Anterior cingulate cortex (tissue), 58 donors: ENCODE results near the gene PDZRN4.

Experiments
- DNase-seq, 58 donors: peaks; one replicate each; lab custom pipeline; 2025; lab: John Stamatoyannopoulos, UW

The PDZRN4 gene

GRCh38 chr12:41344776-41345470, 156.8 kb downstream of the PDZRN4 start:
- DNase-seq, result peak in 23 of 58 donors; percentile 1 to 66 (median 16)

GRCh38 chr12:41348198-41348597, 160.1 kb downstream of the PDZRN4 start:
- no peak for DNase-seq

- DNase-seq, result no peak
Measured at GRCh38 chr12:41356181-41356580, 168.1 kb downstream of the PDZRN4 start.

- DNase-seq, result no peak
Measured at GRCh38 chr12:41361738-41362137, 173.6 kb downstream of the PDZRN4 start.

- DNase-seq, result no peak
Measured at GRCh38 chr12:41362510-41362909, 174.4 kb downstream of the PDZRN4 start.

- DNase-seq, result no peak
Measured at GRCh38 chr12:41362931-41363330, 174.8 kb downstream of the PDZRN4 start.

- no peak for DNase-seq
Measured at GRCh38 chr12:41364211-41364610, 176.1 kb downstream of the PDZRN4 start.

- no peak for DNase-seq
Measured at GRCh38 chr12:41365653-41366171, 177.6 kb downstream of the PDZRN4 start.

- no peak for DNase-seq
Measured at GRCh38 chr12:41367726-41368405, 179.7 kb downstream of the PDZRN4 start.

GRCh38 chr12:41380878-41381277, 192.8 kb downstream of the PDZRN4 start:
- DNase-seq, result no peak

- DNase-seq, result no peak
Measured at GRCh38 chr12:41402801-41403200, 214.7 kb downstream of the PDZRN4 start.

- peak in 25 of 58 donors; percentile 1 to 50 (median 7) for DNase-seq
Measured at GRCh38 chr12:41407232-41407799, 219.2 kb downstream of the PDZRN4 start.

GRCh38 chr12:41409628-41410027, 221.5 kb downstream of the PDZRN4 start:
- no peak for DNase-seq

- peak in 1 of 58 donors; percentile 2 for DNase-seq
Measured at GRCh38 chr12:41418586-41418985, 230.5 kb downstream of the PDZRN4 start.

- no peak for DNase-seq
Measured at GRCh38 chr12:41419131-41419893, 231.2 kb downstream of the PDZRN4 start.

- DNase-seq, result no peak
Measured at GRCh38 chr12:41424651-41425050, 236.5 kb downstream of the PDZRN4 start.

GRCh38 chr12:41433460-41433859, 245.3 kb downstream of the PDZRN4 start:
- DNase-seq, result peak in 1 of 58 donors; percentile 5

GRCh38 chr12:41436076-41436475, 248.0 kb downstream of the PDZRN4 start:
- no peak for DNase-seq

- peak in 17 of 58 donors; percentile 1 to 48 (median 14) for DNase-seq
Measured at GRCh38 chr12:41437563-41437962, 249.4 kb downstream of the PDZRN4 start.

GRCh38 chr12:41438854-41439541, 250.9 kb downstream of the PDZRN4 start:
- no peak for DNase-seq
